ENCODE measurements around the gene PIP5K1C.
"Not testable (repeated sequence)": the region's sequence is repeated elsewhere in the genome, so short reads cannot be mapped to it uniquely, and the experiment has no call there.

PIP5K1C gene

GRCh38 chr19:3653865-3654513, 46.3 kb downstream of the PIP5K1C start:
- Mint-ChIP-seq H3K27me3 (no peaks in the 10 kb centered on the region), H3K27ac (peak overlapping the region in 1 of 2 donors; percentile 46), H3K9me3 (no peaks in the 10 kb centered on the region), H3K4me1 (no peaks in the 10 kb centered on the region), H3K4me3 (no peak overlapping the region)
- DNase-seq (no peak), ATAC-seq (no peak)

DNA sequence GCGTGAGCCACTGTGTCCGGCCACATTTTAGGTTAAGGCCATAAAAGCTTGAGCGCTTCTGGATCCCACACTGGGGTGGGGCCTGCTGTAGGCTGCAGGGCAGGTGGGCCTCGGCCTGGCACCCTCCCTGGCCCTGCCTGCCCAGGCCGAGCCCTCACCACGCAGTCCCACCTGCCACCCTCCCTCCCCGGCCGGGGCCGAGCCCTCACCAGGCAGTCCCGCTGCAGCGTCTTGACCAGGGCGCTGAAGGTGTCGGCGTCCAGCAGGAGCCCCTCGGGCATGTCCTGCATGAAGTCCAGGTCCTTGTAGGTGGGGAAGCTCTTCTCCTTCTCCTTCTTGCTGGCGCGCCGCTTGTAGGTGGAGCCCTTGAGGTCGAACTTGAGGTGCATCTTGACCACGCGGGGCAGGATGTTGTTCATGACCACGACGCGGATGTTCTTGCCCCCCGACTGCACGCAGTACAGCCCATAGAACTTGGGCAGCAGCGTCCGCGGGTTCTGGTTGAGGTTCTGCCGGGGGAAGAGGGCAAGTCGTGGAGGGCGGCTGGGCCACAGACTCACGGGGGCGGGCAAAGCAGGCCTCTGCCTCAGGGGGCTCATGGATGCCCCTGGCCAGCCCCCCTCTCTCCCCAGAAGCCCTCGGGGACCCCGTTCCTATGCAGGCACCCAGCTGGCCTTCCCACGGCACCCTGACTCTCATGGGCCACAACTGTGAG, 47.0 kb downstream of the PIP5K1C start:
- ATAC-seq: no peak

DNA sequence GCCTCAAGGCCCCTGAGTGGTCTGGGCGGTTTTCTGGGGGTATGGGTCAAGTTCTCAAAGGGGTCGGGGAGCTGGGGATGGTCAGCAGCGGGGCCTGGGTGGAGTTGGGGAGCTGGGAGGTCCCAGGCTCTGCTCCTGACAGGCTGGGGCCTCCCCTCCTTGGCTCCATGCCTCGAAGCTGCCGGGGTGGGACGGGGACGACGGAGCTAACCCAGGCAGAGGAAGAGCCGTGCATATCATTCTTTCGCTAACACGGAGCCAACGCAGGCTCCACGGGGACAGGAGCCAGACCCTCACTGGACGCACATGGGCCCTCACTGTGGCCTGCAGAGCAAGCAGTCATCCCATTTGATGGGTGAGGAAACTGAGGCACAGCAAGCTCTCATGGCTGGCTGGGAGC, 47.8 kb downstream of the PIP5K1C start:
- Mint-ChIP-seq H3K27ac (no peak overlapping the region), H3K9me3 (no peaks in the 10 kb centered on the region), H3K27me3 (no peaks in the 10 kb centered on the region), H3K4me3 (no peak overlapping the region), H3K4me1 (no peaks in the 10 kb centered on the region)
- no peak for DNase-seq
- ATAC-seq: no peak

More for the DNA sequence above, 47.0 kb downstream of the PIP5K1C start:
- H3K27ac Mint-ChIP-seq: no peak overlapping the region
- no peaks in the 10 kb centered on the region for H3K9me3 Mint-ChIP-seq
- H3K4me1 Mint-ChIP-seq: no peaks in the 10 kb centered on the region
- no peaks in the 10 kb centered on the region for H3K27me3 Mint-ChIP-seq
- H3K4me3 Mint-ChIP-seq: no peak overlapping the region
- no peak for DNase-seq

DNA sequence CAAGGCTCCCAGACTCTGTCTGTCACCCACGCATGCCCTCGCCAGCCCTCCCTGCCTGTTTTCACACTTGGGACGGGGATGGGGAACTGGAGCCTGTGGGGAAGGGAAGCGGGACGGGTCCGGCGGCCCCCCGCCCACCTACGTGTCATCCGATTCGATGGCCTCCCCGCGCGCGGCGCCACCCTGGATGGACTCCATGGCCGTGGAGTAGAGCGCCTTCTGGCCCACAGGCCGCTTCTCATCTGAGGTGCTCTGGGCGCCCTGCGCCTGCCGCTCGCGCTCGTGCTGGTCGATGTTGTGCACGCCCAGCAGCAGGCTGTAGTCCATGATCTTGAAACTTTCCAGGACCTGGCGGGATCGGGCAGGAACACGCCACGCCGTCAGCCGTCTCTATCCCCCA, 48.6 kb downstream of the PIP5K1C start:
- H3K27ac Mint-ChIP-seq: peak overlapping the region in 1 of 2 donors; percentile 51
- ATAC-seq (no peak), DNase-seq (no peak)
- H3K4me3 Mint-ChIP-seq: no peak overlapping the region
- no peaks in the 10 kb centered on the region for H3K27me3 Mint-ChIP-seq
- no peaks in the 10 kb centered on the region for H3K4me1 Mint-ChIP-seq
- H3K9me3 Mint-ChIP-seq: no peaks in the 10 kb centered on the region

- H3K4me1 Mint-ChIP-seq: no peaks in the 10 kb centered on the region
- H3K27me3 Mint-ChIP-seq: no peaks in the 10 kb centered on the region
- ATAC-seq: no peak
- H3K4me3 Mint-ChIP-seq: no peak overlapping the region
- no peaks in the 10 kb centered on the region for H3K9me3 Mint-ChIP-seq
- DNase-seq: no peak
- no peak overlapping the region for H3K27ac Mint-ChIP-seq
Observed at GRCh38 chr19:3649888-3650287, 50.4 kb downstream of the PIP5K1C start.

DNA sequence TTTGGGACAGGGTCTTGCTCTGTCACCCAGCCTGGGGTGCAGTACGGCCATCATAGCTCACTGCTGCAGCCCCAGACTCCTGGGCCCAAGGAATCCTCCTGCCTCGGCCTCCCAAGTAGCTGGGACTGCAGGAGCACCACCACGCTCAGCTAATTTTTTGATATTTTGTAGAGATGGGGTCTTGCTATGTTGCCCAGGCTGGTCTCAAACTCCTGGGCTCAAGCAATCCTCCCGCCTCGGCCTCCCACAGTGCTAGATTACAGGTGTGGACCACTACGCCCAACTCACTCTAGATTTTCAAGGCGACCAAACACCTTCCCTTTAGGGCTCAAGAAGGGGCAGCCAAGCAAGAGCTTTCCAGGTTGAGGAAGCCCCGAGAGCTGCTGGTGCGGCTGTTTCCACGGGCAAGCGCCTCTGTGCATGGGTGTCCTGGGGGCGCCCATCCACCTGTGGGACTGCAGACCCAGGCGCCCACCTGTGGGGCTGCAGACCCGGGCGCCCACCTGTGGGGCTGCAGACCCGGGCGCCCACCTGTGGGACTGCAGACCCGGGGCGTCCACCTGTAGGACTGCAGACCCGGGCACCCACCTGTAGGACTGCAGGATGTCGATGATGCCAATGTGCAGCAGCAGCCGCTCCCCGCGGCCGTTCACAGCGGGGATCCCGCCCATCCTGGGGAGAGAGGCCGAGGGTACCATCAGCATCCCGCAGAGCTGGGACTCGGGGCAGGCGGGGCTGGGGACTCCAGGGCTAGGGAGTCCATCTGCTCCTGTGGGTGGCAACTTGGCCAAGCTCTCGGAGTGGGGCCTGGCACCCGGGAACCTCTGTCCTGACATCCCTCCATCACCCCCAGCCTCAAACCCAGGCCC, 52.0 kb downstream of the PIP5K1C start:
- Mint-ChIP-seq H3K27me3 (no peaks in the 10 kb centered on the region), H3K4me1 (no peaks in the 10 kb centered on the region), H3K27ac (no peak overlapping the region), H3K4me3 (no peak overlapping the region), H3K9me3 (no peaks in the 10 kb centered on the region)
- no peak for DNase-seq
- peak; percentile 14 for ATAC-seq

GRCh38 chr19:3647102-3647501, 53.2 kb downstream of the PIP5K1C start:
- H3K9me3 Mint-ChIP-seq, DNase-seq, H3K4me3 Mint-ChIP-seq: not testable (repeated sequence)

DNA sequence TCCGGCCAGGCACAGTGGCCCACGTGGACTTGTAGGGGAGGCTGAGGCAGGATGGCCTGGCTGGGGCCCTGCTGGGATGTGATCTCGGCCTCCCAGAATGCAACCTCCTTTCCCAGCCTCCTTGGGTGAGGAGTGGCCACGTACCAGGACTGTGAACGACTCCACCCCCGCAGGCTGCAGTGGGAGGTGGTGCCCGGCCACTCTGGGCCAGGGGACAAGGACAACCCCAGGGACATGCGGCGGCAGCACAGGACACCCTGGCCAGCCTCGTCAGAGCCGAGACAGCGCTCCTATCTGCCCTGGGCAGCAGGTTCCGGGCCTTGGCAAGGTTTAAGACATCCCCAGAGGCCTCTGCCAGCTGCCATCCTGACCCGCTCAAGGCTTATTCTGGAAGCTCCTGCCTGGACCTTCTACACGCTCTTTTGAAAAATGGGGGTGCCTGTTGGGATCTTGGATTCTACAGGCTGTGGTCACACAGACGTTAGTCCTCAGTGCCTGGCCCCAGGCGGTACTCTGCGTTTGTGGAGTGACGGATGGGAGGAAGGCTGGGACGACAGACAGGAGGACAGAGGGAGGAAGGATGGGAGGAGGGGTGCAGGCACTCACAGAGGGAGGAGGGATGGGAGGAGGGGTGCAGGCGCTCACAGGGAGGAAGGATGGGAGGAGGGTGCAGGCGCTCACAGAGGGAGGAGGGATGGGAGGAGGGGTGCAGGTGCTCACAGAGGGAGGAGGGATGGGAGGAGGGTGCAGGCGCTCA, 53.8 kb downstream of the PIP5K1C start:
- H3K27me3 Mint-ChIP-seq: no peaks in the 10 kb centered on the region
- ATAC-seq (no peak), DNase-seq (no peak)
- no peak overlapping the region for H3K4me3 Mint-ChIP-seq
- H3K27ac Mint-ChIP-seq: no peak overlapping the region
- H3K4me1 Mint-ChIP-seq: no peaks in the 10 kb centered on the region
- no peaks in the 10 kb centered on the region for H3K9me3 Mint-ChIP-seq

More at GRCh38 chr19:3647102-3647501, 53.2 kb downstream of the PIP5K1C start:
- not testable (repeated sequence) for H3K4me1 Mint-ChIP-seq, H3K27me3 Mint-ChIP-seq, H3K27ac Mint-ChIP-seq, ATAC-seq

DNA sequence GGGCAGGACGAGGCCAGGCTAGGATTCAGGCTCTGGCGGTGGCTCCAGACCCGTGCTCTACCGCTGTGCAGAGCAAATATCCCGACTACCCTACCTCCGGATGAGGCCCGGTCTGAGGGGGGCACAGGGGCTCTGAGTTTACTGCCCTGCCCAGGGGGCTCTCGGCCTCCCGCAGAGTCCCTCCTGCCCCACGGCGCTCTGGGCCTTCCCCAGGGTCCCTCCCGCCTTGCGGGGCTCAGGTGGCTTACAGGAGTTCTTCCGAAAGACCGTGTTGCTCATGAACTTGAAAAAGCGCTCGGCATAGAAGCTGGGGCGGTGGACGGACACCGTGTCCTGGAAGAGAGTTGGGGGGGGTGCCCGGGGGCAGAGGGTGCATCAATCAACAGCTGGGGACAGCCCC, 54.5 kb downstream of the PIP5K1C start:
- H3K27me3 Mint-ChIP-seq: no peaks in the 10 kb centered on the region
- no peak overlapping the region for H3K4me3 Mint-ChIP-seq
- H3K4me1 Mint-ChIP-seq: no peaks in the 10 kb centered on the region
- no peaks in the 10 kb centered on the region for H3K9me3 Mint-ChIP-seq
- no peak overlapping the region for H3K27ac Mint-ChIP-seq
- DNase-seq (no peak), ATAC-seq (no peak)

GRCh38 chr19:3645067-3645396, 55.2 kb downstream of the PIP5K1C start:
- H3K27me3 Mint-ChIP-seq: no peaks in the 10 kb centered on the region
- H3K4me1 Mint-ChIP-seq: no peaks in the 10 kb centered on the region
- no peak overlapping the region for H3K4me3 Mint-ChIP-seq
- no peaks in the 10 kb centered on the region for H3K9me3 Mint-ChIP-seq
- H3K27ac Mint-ChIP-seq: no peak overlapping the region
- DNase-seq (no peak), ATAC-seq (no peak)

- Mint-ChIP-seq H3K27me3 (no peaks in the 10 kb centered on the region), H3K4me1 (no peaks in the 10 kb centered on the region), H3K9me3 (no peaks in the 10 kb centered on the region), H3K27ac (peak overlapping the region in 1 of 2 donors; percentile 82), H3K4me3 (no peak overlapping the region)
- DNase-seq: no peak
- no peak for ATAC-seq
Observed at GRCh38 chr19:3644351-3645066, 55.8 kb downstream of the PIP5K1C start.

DNA sequence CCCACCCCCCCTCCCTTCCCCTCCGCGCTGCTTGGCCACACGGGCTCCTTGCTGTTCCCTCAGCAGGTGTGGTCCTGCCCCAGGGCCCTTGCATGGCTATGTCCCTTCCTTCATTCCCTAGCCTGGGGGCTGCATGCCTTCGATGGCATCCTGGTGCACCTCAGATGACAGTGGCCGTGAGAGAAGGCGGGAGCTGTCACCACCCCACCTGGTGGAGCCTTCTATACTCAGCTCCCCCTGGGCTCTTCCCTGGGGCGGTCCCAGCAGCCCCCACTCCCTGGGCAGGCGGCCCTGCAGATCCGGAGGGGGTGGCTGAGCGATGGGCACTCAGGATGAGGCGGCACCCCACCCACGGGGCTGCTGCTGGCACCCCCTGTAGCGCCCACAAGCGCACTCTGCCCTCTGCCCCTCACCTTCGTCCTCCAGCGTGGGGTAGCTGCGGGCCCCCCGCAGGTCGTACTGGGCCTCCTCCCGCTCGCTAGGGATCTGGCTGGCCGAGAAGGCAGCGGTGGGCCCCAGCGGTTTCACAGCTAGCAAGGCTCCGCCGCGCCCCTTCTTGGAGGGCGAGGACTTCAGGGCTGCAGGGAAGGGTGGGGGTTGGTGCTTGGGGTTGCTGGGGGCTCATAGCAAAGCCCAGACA, 56.5 kb downstream of the PIP5K1C start:
- ATAC-seq: no peak
- H3K9me3 Mint-ChIP-seq: no peaks in the 10 kb centered on the region
- no peak for DNase-seq
- no peak overlapping the region for H3K4me3 Mint-ChIP-seq
- no peaks in the 10 kb centered on the region for H3K4me1 Mint-ChIP-seq
- no peaks in the 10 kb centered on the region for H3K27me3 Mint-ChIP-seq
- no peak overlapping the region for H3K27ac Mint-ChIP-seq

DNA sequence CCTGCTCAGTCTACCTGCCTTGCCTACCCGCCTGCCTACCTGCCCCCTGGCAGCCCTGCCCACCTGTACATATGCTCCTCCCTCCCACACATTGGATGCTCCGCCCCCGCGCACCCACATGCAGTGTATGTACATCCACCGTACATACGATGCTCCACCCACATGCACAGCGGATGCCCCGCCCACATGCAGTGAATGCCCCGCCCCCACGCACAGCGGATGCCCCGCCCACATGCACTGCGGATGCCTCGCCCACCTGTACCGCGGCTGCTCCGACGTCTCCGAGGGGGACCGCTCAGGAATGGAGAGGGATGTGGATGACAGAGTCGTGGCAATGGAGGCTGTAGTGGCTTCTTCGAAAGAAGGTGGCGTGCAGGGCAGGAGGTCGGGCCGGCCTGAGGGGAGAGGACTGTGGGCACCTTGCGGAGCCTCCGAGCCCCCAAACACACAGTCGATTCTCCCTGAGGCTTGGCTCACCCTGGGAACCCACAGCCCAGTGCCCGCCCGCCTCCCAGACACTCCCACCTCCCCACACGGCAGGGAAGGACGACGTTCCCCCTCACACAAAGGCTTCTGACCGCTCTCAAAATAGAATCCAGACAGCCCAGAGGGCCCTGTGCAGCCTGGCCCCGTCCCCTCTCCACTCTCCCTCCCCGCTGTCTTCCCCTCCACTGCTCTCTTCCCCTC, 57.1 kb downstream of the PIP5K1C start:
- no peaks in the 10 kb centered on the region for H3K27me3 Mint-ChIP-seq
- H3K27ac Mint-ChIP-seq: no peak overlapping the region
- DNase-seq: peak in 1 of 2 donors; percentile 30
- no peak for ATAC-seq
- H3K4me3 Mint-ChIP-seq: no peak overlapping the region
- H3K4me1 Mint-ChIP-seq: no peaks in the 10 kb centered on the region
- H3K9me3 Mint-ChIP-seq: no peaks in the 10 kb centered on the region

DNA sequence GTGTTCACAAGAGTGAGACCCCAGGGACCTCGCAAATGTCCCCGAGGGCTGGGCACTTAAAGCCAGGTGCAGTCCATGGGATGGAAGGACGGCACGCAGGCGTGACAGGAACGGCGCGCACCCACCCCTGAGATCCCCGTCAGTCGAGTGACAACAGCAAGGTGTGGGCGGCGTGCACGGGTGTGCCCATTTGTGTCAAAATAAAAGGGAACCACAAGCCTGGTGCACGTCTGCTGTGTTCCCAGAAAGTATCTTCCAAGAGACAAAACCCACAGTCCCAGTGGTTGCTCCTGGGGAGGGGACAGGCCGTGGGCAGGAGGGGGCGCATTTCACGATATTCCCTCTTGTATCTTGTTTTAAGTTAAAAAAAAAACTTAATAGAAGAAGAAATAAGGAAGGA, 58.0 kb downstream of the PIP5K1C start:
- no peak for ATAC-seq
- DNase-seq: no peak
- no peaks in the 10 kb centered on the region for H3K27me3 Mint-ChIP-seq
- no peaks in the 10 kb centered on the region for H3K9me3 Mint-ChIP-seq
- H3K4me3 Mint-ChIP-seq: no peak overlapping the region
- no peak overlapping the region for H3K27ac Mint-ChIP-seq
- H3K4me1 Mint-ChIP-seq: no peaks in the 10 kb centered on the region
